Prostate gland (tissue), 2 donors: ENCODE data around the gene MBOAT7. TPM values are rescaled to one million over a fixed set of nuclear protein-coding genes. Genes with fewer than 3 reads are reported as not detected.

Source experiments
- DNase-seq: peaks from one replicate; pipeline ENCODE4 v3.0.0-alpha.2; 2019; ENCODE audit warnings: low spot score
- H3K27ac ChIP-seq, 2 donors: fragments of 200-600 bp; sonication (generic); 2 replicates each; pipeline ENCODE4 v1.5.1; 2017 to 2019
- H3K27me3 ChIP-seq: fragments of 200-600 bp; sonication (generic); replicated peaks from 2 replicates; pipeline ENCODE4 v1.5.1; 2019; ENCODE audit not compliant: insufficient read depth
- H3K36me3 ChIP-seq, 2 donors: fragments of 200-600 bp; sonication (generic); 1 replicate in 1 of 2; 2 replicates in 1 of 2; pipeline versions ENCODE4 v1.5.1 to v1.8.1; 2017 to 2019
- H3K4me1 ChIP-seq: fragments of 200-600 bp; sonication (generic); replicated peaks from 2 replicates; pipeline ENCODE4 v1.5.1; 2019
- H3K4me3 ChIP-seq, 2 donors: fragments of 200-600 bp; sonication (generic); 2 replicates each; pipeline ENCODE4 v1.5.1; 2017 to 2019
- H3K9me3 ChIP-seq: fragments of 200-600 bp; sonication (generic); 2 replicates; pipeline ENCODE4 v1.5.1; 2017
- CTCF ChIP-seq, 4 experiments: fragments of 200-600 bp in 2 of 4; fragments of 450-650 bp in 2 of 4; sonication (generic) in 2 of 4; IDR thresholded peaks; 1 replicate in 3 of 4; 2 replicates in 1 of 4; pipeline ENCODE4 v1.5.1; 2016 to 2019; ENCODE audit warnings: antibody characterized with exemption in 4 of 4, mild to moderate bottlenecking in 2 of 4, moderate library complexity in 2 of 4
- POLR2A ChIP-seq: fragments of 450-650 bp; IDR thresholded peaks from one replicate; pipeline ENCODE4 v1.6.1; 2016; ENCODE audit warnings: antibody characterized with exemption, mild to moderate bottlenecking
- POLR2AphosphoS5 ChIP-seq: sonication (generic); formaldehyde crosslinking; IDR thresholded peaks from one replicate; pipeline ENCODE4 v1.6.1; 2017; ENCODE audit warnings: antibody characterized with exemption
- WGBS: methylation state at CpG from one replicate; pipeline ENCODE4 v1.1.5; 2018; 5-methylcytosine and 5-hydroxymethylcytosine counted together
- intact Hi-C: fragments of 100-400 bp; cut with DNase I; formaldehyde crosslinking; loops from one replicate; pipeline ENCODE4 v1.14.2; 2022
- total RNA-seq, 2 donors: library from RNA; depleted of rRNA; stranded (reverse); fragments of >200 nt; gene quantifications; one replicate each; pipeline ENCODE4 v1.1.0, GENCODE V29; 2016

The MBOAT7 gene
- total RNA-seq, 2 donors from 2014 or later: 91.7 to 430 TPM

- Histone ChIP-seq H3K27ac (peak within 1 kb of the TSS; percentile 88 to 95), H3K36me3 (peaks cover 6 to 7% of the 10 kb centered on the region in 2 donors), H3K9me3 (no peaks in the 10 kb centered on the region), H3K4me1 (peaks cover 26% of the 10 kb centered on the region), H3K27me3 (no peaks in the 10 kb centered on the region), H3K4me3 (peak within 1 kb of the TSS; percentile 71 to 89)
- under 1% methylated on average over 72 of the region's 72 CpGs for WGBS
- TF ChIP-seq POLR2A (peak; percentile 55), POLR2AphosphoS5 (peak; percentile 87), CTCF (IDR thresholded peaks at IDR 0.05) (peak; percentile 3 to 75 (median 56))
- intact Hi-C loops: loop anchor here (2.0 kb wide), 2 partner anchors 23 to 31 kb away; partner anchors contain the start of genes CNOT3 and TSEN34
- peak; percentile 100 for DNase-seq
These were observed 29.8 kb downstream of the MBOAT7 start, which contains the start of gene LENG1 for GRCh38 chr19:54159352-54160181. TSS of gene LENG1 (minus strand) at chr19:54159721. CDS start at chr19:54159695, 26 bp downstream.

GRCh38 chr19:54158812-54159351 is 30.5 kb downstream of the MBOAT7 start:
- WGBS: 5% methylated on average over 19 of the region's 19 CpGs
- Histone ChIP-seq H3K27ac (peak overlapping the region; percentile 88 to 95), H3K9me3 (no peaks in the 10 kb centered on the region), H3K4me3 (peak overlapping the region; percentile 71 to 89), H3K36me3 (peaks cover 9 to 10% of the 10 kb centered on the region in 2 donors), H3K4me1 (peaks cover 26% of the 10 kb centered on the region), H3K27me3 (no peaks in the 10 kb centered on the region)
- intact Hi-C loops: loop anchor here (2.0 kb wide), 1 partner anchor 22 kb away; the partner anchor contains the start of gene CNOT3
- no peak for DNase-seq
- TF ChIP-seq CTCF (IDR thresholded peaks at IDR 0.05): no peak
- TF ChIP-seq POLR2AphosphoS5: no peak
- no peak for TF ChIP-seq POLR2A

- H3K9me3 ChIP-seq: no peaks in the 10 kb centered on the region
- H3K4me1 ChIP-seq: peaks cover 20% of the 10 kb centered on the region
- H3K27ac ChIP-seq: no peak overlapping the region
- H3K36me3 ChIP-seq: peaks cover 17 to 29% of the 10 kb centered on the region in 2 donors
- intact Hi-C loops: no loop called here
- no peak for DNase-seq
- H3K27me3 ChIP-seq: no peaks in the 10 kb centered on the region
- no peak for TF ChIP-seq CTCF (IDR thresholded peaks at IDR 0.05)
- TF ChIP-seq POLR2AphosphoS5: no peak
- TF ChIP-seq POLR2A: no peak
- WGBS: 72% methylated on average over 3 of the region's 3 CpGs
- H3K4me3 ChIP-seq: no peak overlapping the region
These were observed 32.4 kb downstream of the MBOAT7 start for GRCh38 chr19:54156953-54157352.

GRCh38 chr19:54156490-54156889 is 32.9 kb downstream of the MBOAT7 start:
- no peaks in the 10 kb centered on the region for H3K9me3 ChIP-seq
- no peaks in the 10 kb centered on the region for H3K27me3 ChIP-seq
- H3K36me3 ChIP-seq: peaks cover 20 to 32% of the 10 kb centered on the region in 2 donors
- TF ChIP-seq POLR2AphosphoS5: no peak
- TF ChIP-seq CTCF (IDR thresholded peaks at IDR 0.05): no peak
- no peak for TF ChIP-seq POLR2A
- intact Hi-C loops: no loop called here
- no peak for DNase-seq
- WGBS: 71% methylated on average over 11 of the region's 11 CpGs
- H3K4me3 ChIP-seq: no peak overlapping the region
- no peak overlapping the region for H3K27ac ChIP-seq
- peaks cover 18% of the 10 kb centered on the region for H3K4me1 ChIP-seq
